Tibial nerve (tissue), 3 donors: ENCODE results near the gene ENG.

Experiments
- POLR2A ChIP-seq, 2 donors: fragments of 450-650 bp; IDR thresholded peaks; one replicate each; pipeline ENCODE4 v1.6.1; 2017; ENCODE audit warnings: antibody characterized with exemption in 2 of 2, mild to moderate bottlenecking in 2 of 2, moderate library complexity in 2 of 2
- TF ChIP-seq, protein P1 (sequence below), 5 experiments: fragments of 200-600 bp in 3 of 5; fragments of 450-650 bp in 2 of 5; sonication (generic) in 3 of 5; IDR thresholded peaks; one replicate each; pipeline ENCODE4 v1.5.1; 2016 to 2019; ENCODE audit warnings: antibody characterized with exemption in 5 of 5, mild to moderate bottlenecking in 3 of 5, moderate library complexity in 2 of 5

DNA sequence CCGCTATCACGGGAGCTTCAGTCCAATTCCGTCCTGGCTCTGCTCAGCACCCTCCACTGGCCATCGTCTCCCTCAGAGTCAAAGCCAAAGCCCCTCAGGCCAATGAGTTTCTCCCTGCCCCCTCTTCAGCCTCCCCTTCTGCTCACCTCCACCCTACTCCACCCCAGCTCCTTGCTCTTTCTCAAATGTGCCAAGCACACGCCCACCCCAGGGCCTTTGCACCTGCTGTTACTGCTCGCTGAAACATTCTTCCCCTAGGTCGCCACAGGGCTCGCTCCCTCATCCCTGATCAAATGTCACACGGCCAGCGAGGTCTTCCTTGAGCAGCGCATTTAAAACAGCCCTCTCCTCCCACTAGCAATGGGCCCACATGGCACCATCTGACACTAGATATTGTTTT is 6.3 kb upstream of the ENG start:
- TF ChIP-seq, protein P1, sequence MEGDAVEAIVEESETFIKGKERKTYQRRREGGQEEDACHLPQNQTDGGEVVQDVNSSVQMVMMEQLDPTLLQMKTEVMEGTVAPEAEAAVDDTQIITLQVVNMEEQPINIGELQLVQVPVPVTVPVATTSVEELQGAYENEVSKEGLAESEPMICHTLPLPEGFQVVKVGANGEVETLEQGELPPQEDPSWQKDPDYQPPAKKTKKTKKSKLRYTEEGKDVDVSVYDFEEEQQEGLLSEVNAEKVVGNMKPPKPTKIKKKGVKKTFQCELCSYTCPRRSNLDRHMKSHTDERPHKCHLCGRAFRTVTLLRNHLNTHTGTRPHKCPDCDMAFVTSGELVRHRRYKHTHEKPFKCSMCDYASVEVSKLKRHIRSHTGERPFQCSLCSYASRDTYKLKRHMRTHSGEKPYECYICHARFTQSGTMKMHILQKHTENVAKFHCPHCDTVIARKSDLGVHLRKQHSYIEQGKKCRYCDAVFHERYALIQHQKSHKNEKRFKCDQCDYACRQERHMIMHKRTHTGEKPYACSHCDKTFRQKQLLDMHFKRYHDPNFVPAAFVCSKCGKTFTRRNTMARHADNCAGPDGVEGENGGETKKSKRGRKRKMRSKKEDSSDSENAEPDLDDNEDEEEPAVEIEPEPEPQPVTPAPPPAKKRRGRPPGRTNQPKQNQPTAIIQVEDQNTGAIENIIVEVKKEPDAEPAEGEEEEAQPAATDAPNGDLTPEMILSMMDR (IDR thresholded peaks at IDR 0.05) = no peak
- no peak for TF ChIP-seq POLR2A (IDR thresholded peaks at IDR 0.05)
